Fibroblast of upper back skin (primary cell): Measurements from ENCODE around the gene HDAC7.

Source experiments
- DNase-seq: peaks from one replicate; pipeline ENCODE4 v3.0.0-alpha.2; 2013

The HDAC7 gene

DNA sequence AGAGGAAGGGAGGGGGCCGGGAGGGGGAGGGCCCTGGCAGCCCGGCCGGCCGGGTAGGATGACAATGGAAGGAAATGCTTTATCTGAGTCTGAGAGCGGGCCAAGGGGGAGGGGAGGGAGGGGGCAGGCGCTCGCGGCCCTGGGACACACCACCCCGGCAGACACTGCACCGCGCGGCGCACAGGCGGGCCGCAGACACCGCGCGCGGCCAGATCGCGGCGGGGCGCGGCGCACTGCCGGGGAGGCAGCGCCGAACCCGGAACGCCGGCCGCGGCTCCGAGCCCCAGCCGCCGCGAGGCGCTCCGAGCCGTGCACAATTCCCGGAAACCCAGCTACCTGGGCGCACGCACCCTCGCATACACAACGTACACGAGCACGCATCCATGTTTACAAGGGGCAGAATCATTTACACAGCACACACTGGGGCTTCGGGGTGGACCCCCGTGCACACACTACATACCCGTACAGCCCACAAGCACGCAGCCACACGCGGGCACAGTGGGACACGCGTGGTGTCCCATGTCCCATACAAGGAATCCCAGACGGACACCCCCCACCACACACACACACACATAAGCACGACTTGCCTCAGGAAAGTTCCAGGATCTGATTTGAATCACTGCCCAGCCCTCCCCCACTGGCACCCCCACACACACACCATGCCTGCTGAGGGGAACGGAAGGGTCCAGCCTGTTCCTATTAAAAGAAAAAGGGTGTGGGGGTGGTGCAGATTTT lies at the start of gene HDAC7:
TSS of gene HDAC7 (minus strand) at position 8 of the 735 bp plus-strand sequence. CDS start 118 bp downstream, outside the sequence.
- DNase-seq = peak; percentile 90

DNA sequence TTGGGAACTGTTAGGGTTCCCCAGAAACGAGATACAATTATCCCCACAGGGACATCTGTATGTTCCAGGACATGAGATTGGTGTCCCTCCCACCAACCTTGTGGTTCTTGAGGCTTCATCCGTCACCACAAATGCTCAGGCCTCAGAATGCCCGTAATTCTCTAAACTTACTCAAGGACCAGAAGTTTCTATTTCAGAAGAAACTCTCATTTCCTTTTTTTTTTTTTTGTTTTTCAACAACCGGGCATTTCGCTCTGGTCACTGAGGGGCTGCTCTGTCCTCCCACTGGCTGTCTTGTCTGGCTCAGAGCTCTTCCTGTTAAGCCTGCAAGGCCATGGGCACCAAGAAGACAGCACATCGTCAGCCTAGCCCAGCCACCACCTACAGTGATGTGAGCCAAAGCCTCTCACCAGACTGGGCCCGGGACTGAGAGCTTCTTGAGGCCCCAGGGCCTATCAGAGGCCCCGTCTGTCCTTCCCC lies 48.9 kb upstream of the HDAC7 start:
- DNase-seq = no peak

GRCh38 chr12:47868041-47868440 lies 48.3 kb upstream of the HDAC7 start:
- no peak for DNase-seq

DNA sequence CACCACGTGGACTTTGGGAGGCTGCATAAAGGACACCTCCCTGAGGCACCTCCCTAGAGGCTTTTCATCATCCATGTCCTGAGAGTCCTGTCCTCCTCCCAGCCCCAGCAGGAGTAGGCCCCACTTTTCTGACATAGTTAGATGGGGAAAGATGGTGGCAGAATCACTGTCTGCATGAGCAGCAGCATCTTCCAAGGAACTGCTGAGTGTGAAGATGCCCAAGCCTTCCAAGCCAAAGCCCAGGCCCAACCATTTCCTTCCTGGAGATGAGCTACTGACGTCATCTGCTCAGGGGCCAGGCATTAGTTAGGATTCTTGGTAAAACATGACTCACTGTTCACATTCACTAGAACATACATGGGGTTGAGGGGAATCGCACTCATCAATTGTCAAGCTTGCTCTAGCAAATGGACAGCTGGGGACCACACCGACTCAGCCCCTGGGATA lies 47.8 kb upstream of the HDAC7 start:
- DNase-seq = peak; percentile 91

DNA sequence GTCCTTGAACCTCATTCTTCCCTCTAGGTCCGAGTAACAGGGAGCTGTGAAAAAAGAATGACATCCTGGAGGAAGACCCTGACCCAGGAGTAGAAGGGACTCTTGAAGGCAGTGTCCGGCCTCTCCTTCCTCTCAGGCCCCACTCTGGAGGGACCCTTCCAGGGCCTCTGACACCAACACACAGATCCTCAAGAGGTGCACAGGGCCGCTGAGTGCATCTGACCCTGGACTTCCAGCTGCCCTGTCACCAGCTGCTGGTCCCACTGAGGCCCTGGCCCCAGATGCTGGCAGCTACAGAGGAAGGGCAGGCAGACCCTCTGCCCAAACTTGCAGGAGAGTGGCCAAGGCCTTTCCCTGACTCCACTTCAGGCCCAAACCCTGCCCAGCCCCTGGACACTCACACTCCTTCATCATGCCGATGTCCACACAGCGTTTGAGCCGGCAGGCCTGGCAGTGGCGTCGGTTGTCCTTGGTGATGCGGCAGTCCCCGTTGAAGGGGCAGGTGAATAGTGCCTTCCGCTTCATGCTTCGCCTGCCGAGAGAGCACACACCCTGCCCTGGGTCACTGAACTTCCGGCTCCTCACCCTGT lies 45.0 kb upstream of the HDAC7 start:
- no peak for DNase-seq

- DNase-seq = no peak
Observed at GRCh38 chr12:47863985-47864384, 44.3 kb upstream of the HDAC7 start.

- DNase-seq = no peak
Observed at GRCh38 chr12:47863467-47863866, 43.8 kb upstream of the HDAC7 start.

- DNase-seq = no peak
Observed at GRCh38 chr12:47862881-47863280, 43.2 kb upstream of the HDAC7 start.

- DNase-seq = no peak
Observed at GRCh38 chr12:47862167-47862750, 42.6 kb upstream of the HDAC7 start.

DNA sequence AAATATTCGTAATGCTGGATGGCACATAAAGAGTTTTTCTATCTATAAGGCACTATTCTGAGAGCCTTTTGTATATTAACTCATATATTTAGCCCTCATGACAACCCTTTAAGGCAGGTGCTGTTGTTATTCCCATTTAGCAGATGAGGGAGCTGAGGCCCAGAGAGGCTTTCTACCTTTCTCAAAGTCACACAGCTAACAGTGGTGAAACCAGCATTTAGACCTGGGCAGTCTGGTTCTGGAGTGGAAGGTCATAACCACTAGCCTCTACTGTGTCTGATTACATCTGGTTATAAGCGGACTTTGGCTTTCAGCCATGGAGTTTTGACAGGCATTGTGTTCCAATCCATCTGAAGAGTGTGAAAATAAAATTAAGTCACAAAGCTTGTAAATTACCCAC lies 41.2 kb upstream of the HDAC7 start:
- no peak for DNase-seq

- no peak for DNase-seq
Observed at GRCh38 chr12:47860279-47860841, 40.7 kb upstream of the HDAC7 start.

DNA sequence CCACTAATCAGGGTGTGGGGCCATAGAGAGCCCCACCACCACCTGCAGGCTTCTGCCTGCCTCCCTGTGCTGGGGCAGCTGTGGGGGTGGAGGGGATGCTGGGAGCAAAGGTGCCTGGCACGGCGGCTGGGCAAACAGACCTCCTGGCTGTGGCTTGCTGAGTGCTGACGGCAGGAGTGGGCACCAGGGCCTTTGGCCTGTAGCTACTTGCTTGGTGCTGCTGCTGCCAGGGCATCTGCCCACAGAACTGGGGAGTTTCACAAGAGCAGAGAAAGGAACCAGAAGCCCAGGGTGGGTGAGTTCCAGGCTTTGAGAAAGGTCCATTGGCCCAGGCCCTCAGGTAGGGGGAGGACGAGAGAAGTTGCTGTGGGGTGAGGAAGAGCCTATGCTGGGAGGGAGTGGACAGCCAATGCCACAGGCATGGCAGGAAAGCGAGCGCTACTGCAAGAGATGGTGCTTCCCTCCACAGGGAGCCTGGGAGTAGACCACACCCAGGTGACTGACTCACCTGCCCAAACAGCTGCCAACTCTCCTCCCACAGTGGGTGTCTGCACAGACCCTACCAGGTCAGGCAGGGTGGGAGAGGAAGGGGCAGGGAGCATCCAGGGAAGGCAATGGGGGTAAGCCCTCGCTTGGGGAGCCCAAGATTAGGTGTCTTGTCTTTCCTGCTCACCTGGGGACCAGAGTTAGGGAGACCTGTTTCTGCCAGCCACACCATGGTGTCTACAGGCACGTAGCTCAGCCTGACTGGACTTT lies 39.0 kb upstream of the HDAC7 start:
- no peak for DNase-seq

DNA sequence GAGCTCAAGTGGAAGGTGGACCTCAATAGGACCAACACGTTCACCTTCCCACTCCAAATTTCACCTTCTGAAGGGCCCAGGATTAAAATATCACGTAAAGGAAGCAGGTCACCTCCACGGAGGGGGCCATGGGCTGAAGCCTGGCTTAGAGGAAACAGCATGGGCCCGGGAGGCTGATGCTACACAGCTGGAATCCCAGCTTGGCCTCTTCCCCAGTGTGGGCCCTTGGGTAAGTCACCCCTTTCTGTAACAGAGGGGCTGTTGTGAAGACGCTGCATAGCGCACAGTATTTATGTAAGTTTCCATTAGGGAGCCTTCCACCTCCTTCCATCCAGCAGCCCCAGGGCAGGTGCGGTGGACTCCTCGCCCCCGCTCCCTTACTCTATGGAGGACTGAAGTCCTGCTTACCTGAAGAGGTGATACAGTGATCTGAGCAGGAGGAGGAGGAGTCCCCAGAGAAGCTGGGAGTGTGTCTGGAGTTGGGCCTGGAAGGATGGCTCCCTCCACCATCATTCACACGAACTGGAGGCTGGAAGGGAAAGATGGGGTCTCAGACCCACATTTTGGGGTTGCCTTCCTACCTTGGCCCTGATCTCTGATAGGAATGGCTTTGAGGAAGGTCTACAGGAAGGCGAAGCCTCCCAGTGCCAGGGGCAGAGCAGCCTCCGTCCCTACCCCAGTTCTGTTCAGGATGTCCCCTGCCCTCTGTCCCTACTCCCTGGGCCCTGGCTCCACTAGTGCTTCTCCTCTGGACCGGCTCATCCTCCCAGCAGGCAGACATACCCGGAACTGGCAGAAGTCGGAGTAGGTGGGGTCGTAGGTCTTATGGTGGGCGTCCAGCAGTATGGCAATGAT lies 37.2 kb upstream of the HDAC7 start:
- no peak for DNase-seq

- DNase-seq = no peak
Observed at GRCh38 chr12:47856094-47856493, 36.4 kb upstream of the HDAC7 start.

- no peak for DNase-seq
Observed at GRCh38 chr12:47855502-47855901, 35.8 kb upstream of the HDAC7 start.

GRCh38 chr12:47854531-47854930 lies 34.8 kb upstream of the HDAC7 start:
- no peak for DNase-seq

DNA sequence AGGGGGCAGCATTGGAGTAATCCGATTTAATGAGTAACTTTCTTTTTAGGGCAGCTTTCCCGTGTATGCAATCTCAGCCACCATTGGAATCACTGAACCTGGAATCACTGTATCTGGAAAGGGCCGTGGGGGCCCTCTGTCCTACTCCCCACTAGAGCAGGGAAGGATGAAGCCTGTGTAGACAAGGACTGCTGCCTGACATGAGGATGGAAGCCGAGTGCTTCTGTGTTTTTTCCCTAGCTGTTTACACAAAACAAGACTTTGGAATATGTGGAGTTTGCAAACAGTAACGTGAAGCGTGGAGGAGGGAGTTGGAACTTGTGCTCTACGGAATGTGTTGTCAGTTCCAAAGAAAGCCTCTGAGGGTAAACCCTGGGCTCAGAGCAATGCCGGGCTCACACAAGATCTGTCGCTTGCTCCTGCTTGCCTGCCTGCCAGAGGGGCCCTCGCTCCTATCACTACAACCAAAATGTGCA lies 32.4 kb upstream of the HDAC7 start:
- DNase-seq = no peak

- DNase-seq = no peak
Observed at GRCh38 chr12:47851303-47851952, 31.7 kb upstream of the HDAC7 start.

DNA sequence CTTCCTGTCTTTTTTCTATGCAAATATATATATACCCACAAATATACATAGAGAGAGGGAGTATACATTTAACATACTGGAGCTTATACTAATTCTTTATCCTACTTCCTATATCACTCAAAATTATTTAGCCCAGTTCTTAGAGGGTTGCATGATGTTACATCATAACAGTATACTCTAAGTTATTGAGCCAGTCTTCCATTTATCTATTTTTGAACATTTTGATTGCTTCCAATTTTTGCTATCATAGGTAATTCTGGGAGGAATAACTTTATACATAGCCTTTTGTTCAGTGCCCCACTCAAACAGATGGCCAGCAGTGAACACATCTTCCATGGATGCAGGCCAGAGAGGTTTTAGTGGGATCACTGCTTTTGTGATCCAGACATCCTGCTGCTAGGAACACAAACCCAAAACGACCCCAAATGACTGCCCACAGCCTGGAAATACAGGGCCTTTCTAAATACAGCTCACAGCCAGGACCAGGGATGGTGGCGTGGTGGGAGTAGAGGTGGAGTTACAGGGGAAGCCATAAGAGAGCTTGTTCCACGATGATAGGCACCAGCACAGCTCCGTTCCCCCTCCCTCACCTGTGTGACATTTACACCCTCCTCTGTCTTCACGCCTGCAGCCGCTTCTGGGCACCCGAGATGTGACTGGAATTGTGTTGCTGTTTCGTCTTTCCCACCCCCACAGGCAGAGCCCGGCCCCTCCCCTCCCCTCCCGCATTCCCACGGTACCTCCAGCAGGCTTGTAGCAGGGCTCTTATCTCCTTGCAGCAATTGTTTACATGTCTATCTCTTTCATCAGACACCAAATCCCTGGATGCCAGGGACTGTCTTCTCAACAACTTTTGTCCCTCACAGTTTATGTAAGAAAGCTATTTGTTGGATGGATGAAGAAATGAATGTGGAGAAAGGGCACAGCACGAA lies 30.7 kb upstream of the HDAC7 start:
- no peak for DNase-seq

GRCh38 chr12:47849261-47849660 lies 29.6 kb upstream of the HDAC7 start:
- no peak for DNase-seq
